GM19023 (cell line): Measurements from ENCODE around the gene GSDMA.

Experiments used
- ATAC-seq: cut with Tn5 transposase; IDR thresholded peaks from one replicate; pipeline ENCODE4 v1.9.1; 2021; ENCODE audit warnings: mild to moderate bottlenecking, moderate library complexity; ENCODE audit not compliant: unreplicated experiment

GSDMA gene

GRCh38 chr17:39954876-39955275, 7.9 kb upstream of the GSDMA start:
- no peak for ATAC-seq

GRCh38 chr17:39955726-39956225, 7.0 kb upstream of the GSDMA start:
- no peak for ATAC-seq

GRCh38 chr17:39960524-39961041, 2.2 kb upstream of the GSDMA start:
- no peak for ATAC-seq

GRCh38 chr17:39963829-39964228, 1.0 kb downstream of the GSDMA start:
- no peak for ATAC-seq

- no peak for ATAC-seq
Observed at GRCh38 chr17:39965017-39965699, 2.4 kb downstream of the GSDMA start.

- no peak for ATAC-seq
Observed at GRCh38 chr17:39966771-39967170, 4.0 kb downstream of the GSDMA start.

- ATAC-seq, result no peak
Observed at GRCh38 chr17:39968761-39969160, 6.0 kb downstream of the GSDMA start.

- no peak for ATAC-seq
Observed at GRCh38 chr17:39969375-39969774, 6.6 kb downstream of the GSDMA start.

- ATAC-seq, result no peak
Observed at GRCh38 chr17:39970157-39970692, 7.4 kb downstream of the GSDMA start.

- ATAC-seq, result no peak
Observed at GRCh38 chr17:39971076-39971603, 8.3 kb downstream of the GSDMA start.

GRCh38 chr17:39972271-39972670, 9.5 kb downstream of the GSDMA start:
- no peak for ATAC-seq

GRCh38 chr17:39973496-39973895, 10.7 kb downstream of the GSDMA start:
- no peak for ATAC-seq

GRCh38 chr17:39974433-39974832, 11.6 kb downstream of the GSDMA start:
- ATAC-seq, result no peak

- no peak for ATAC-seq
Observed at GRCh38 chr17:39975801-39976200, 13.0 kb downstream of the GSDMA start.

GRCh38 chr17:39979016-39979670, 16.3 kb downstream of the GSDMA start:
- no peak for ATAC-seq

GRCh38 chr17:39979893-39980350, 17.1 kb downstream of the GSDMA start:
- ATAC-seq, result peak; percentile 17

- peak; percentile 90 for ATAC-seq
Observed at GRCh38 chr17:39980351-39981206, 17.8 kb downstream of the GSDMA start, which contains the start of gene PSMD3. TSS of gene PSMD3 (plus strand) at chr17:39980807. CDS start at chr17:39980971, 164 bp downstream.

- no peak for ATAC-seq
Observed at GRCh38 chr17:39981207-39981741, 18.5 kb downstream of the GSDMA start.

- ATAC-seq, result no peak
Observed at GRCh38 chr17:39981766-39982375, 19.1 kb downstream of the GSDMA start.
